ENCODE data around the gene C19orf25.
A peak's percentile ranks its signal among the peaks of the same experiment; 100 is the strongest.
"Not testable (repeated sequence)": the region's sequence is repeated elsewhere in the genome, so short reads cannot be mapped to it uniquely, and the experiment has no call there.

C19orf25 gene

GRCh38 chr19:1478934-1479707 is at the start of gene C19orf25:
Gene C19orf25, minus strand, starts transcription at chr19:1479215. Its CDS starts 312 bp downstream, at chr19:1478903.
- peak; percentile 71 to 85 for DNase-seq (ENCODE audit: low read depth in 2 of 2, low spot score in 1 of 2)

GRCh38 chr19:1527650-1528309 is 48.8 kb upstream of the C19orf25 start:
- no peak for DNase-seq (ENCODE audit: low read depth in 2 of 2, low spot score in 1 of 2)

- no peak for DNase-seq (ENCODE audit: low read depth in 2 of 2, low spot score in 1 of 2)
Measured at GRCh38 chr19:1526979-1527649, 48.1 kb upstream of the C19orf25 start.

- DNase-seq (ENCODE audit: low read depth in 2 of 2, low spot score in 1 of 2): no peak
Measured at GRCh38 chr19:1526066-1526778, 47.2 kb upstream of the C19orf25 start.

GRCh38 chr19:1525343-1525742 is 46.3 kb upstream of the C19orf25 start:
- DNase-seq (ENCODE audit: low read depth in 2 of 2, low spot score in 1 of 2): no peak

GRCh38 chr19:1524972-1525325 is 45.9 kb upstream of the C19orf25 start:
- DNase-seq (ENCODE audit: low read depth in 2 of 2, low spot score in 1 of 2): no peak

GRCh38 chr19:1524287-1524971 is 45.4 kb upstream of the C19orf25 start:
- DNase-seq (ENCODE audit: low read depth in 2 of 2, low spot score in 1 of 2): no peak

- DNase-seq (ENCODE audit: low read depth in 2 of 2, low spot score in 1 of 2): no peak
Measured at GRCh38 chr19:1523412-1524286, 44.6 kb upstream of the C19orf25 start, which contains the start of gene PLK5. Gene PLK5, plus strand, starts transcription at chr19:1524077. Its CDS starts 2,920 bp downstream, at chr19:1526997.

- no peak for DNase-seq (ENCODE audit: low read depth in 2 of 2, low spot score in 1 of 2)
Measured at GRCh38 chr19:1522838-1523237, 43.8 kb upstream of the C19orf25 start.

- DNase-seq (ENCODE audit: low read depth in 2 of 2, low spot score in 1 of 2): no peak
Measured at GRCh38 chr19:1522061-1522460, 43.0 kb upstream of the C19orf25 start.

GRCh38 chr19:1521636-1522035 is 42.6 kb upstream of the C19orf25 start:
- no peak for DNase-seq (ENCODE audit: low read depth in 2 of 2, low spot score in 1 of 2)

- DNase-seq (ENCODE audit: low read depth in 2 of 2, low spot score in 1 of 2): no peak
Measured at GRCh38 chr19:1520203-1520780, 41.3 kb upstream of the C19orf25 start.

GRCh38 chr19:1519802-1520201 is 40.8 kb upstream of the C19orf25 start:
- DNase-seq (ENCODE audit: low read depth in 2 of 2, low spot score in 1 of 2): not testable (repeated sequence)

GRCh38 chr19:1518471-1518870 is 39.5 kb upstream of the C19orf25 start:
- DNase-seq (ENCODE audit: low read depth in 2 of 2, low spot score in 1 of 2): no peak

GRCh38 chr19:1516395-1516753 is 37.4 kb upstream of the C19orf25 start:
- no peak for DNase-seq (ENCODE audit: low read depth in 2 of 2, low spot score in 1 of 2)

GRCh38 chr19:1514986-1515721 is 36.1 kb upstream of the C19orf25 start:
- no peak for DNase-seq (ENCODE audit: low read depth in 2 of 2, low spot score in 1 of 2)

- no peak for DNase-seq (ENCODE audit: low read depth in 2 of 2, low spot score in 1 of 2)
Measured at GRCh38 chr19:1514295-1514661, 35.3 kb upstream of the C19orf25 start.

- peak in 1 of 2 donors; percentile 42 for DNase-seq (ENCODE audit: low read depth in 2 of 2, low spot score in 1 of 2)
Measured at GRCh38 chr19:1513499-1514294, 34.7 kb upstream of the C19orf25 start.

Data from stimulated activated CD8-positive, alpha-beta memory T cell treated with anti-CD3 and anti-CD28 coated beads, Interleukin-4, amount 100 ng/mL, for 1 hour (primary cell).